ENCODE results near the gene MSL1. TPM values are rescaled to one million over a fixed set of nuclear protein-coding genes. Genes with fewer than 3 reads are reported as not detected.
"Not testable (repeated sequence)": the region's sequence is repeated elsewhere in the genome, so short reads cannot be mapped to it uniquely, and the experiment has no call there.

Gene MSL1
- total and polyA plus RNA-seq, 8 donors, result 29.3 to 322 (median 68.4) TPM

DNA sequence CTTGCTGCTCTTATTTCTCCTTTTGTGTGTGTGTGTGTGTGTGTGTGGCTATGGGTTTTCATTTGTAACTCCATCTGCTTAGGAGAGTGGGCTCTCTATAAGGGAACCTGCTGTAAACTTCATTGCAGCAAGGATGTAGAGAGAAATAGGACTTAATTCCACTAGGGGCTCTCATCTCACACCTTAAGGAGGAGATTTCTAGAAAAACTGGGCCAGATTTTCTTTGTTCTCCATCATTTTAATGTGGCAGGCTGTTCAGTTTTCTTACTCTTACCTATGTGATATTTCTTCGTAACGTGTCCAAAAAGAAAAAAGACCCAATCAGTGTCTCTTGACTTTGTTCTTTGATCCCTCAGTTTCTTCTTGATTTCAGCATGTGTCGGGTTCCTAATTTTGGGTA is 14.0 kb downstream of the MSL1 start:
- peak overlapping the region in 4 of 5 donors; percentile 25 to 61 (median 40) for H3K27ac ChIP-seq
- DNase-seq, result no peak
- H3K4me3 ChIP-seq, result no peak overlapping the region
- no peaks in the 10 kb centered on the region for H3K9me3 ChIP-seq
- WGBS, 5 donors, result 88 to 98% (median 91%) methylated on average over 3 of the region's 3 CpGs
- intact Hi-C loops (cut with DNase I; ENCODE audit: low total_unique reads), result no loop called here
- peaks cover 35 to 70% (median 66%) of the 10 kb centered on the region in 4 donors for H3K36me3 ChIP-seq
- no peaks in the 10 kb centered on the region for H3K27me3 ChIP-seq
- H3K4me1 ChIP-seq, result peaks cover 12 to 75% (median 27%) of the 10 kb centered on the region in 4 donors
- TF ChIP-seq POLR2A (IDR thresholded peaks at IDR 0.05), result no peak
- no peak for TF ChIP-seq EP300 (IDR thresholded peaks at IDR 0.05)
- TF ChIP-seq, protein P1, sequence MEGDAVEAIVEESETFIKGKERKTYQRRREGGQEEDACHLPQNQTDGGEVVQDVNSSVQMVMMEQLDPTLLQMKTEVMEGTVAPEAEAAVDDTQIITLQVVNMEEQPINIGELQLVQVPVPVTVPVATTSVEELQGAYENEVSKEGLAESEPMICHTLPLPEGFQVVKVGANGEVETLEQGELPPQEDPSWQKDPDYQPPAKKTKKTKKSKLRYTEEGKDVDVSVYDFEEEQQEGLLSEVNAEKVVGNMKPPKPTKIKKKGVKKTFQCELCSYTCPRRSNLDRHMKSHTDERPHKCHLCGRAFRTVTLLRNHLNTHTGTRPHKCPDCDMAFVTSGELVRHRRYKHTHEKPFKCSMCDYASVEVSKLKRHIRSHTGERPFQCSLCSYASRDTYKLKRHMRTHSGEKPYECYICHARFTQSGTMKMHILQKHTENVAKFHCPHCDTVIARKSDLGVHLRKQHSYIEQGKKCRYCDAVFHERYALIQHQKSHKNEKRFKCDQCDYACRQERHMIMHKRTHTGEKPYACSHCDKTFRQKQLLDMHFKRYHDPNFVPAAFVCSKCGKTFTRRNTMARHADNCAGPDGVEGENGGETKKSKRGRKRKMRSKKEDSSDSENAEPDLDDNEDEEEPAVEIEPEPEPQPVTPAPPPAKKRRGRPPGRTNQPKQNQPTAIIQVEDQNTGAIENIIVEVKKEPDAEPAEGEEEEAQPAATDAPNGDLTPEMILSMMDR (IDR thresholded peaks at IDR 0.05), result no peak
- TF ChIP-seq POLR2AphosphoS5 (IDR thresholded peaks at IDR 0.05), result no peak

DNA sequence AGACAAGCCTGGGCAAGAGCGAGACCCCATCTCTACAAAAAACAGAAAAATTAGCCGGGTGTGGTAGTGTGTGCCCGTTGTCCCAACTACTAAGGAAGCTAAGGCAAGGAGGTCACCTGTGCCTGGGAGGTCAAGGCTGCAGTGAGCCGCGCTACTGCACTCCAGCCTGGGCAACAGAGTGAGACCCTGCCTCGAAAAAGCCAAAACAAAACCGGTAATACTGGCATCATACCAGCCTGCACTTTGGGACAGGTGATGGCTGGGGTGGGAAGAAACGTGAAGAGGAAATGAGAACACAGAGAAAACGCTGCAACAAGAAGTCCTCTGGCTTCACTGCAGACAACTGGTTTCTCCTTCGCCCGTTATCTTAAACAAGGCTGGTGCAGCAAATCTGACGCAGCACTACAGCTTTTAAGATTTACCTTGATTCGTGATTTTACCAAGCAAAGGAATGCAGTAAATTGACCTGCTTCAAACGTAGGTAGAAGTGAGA is 17.8 kb downstream of the MSL1 start:
- H3K27ac ChIP-seq, result peak overlapping the region; percentile 97 to 99 (median 99)
- H3K4me1 ChIP-seq, result peaks cover 20 to 66% (median 33%) of the 10 kb centered on the region in 4 donors
- H3K9me3 ChIP-seq, result no peaks in the 10 kb centered on the region
- TF ChIP-seq POLR2AphosphoS5 (IDR thresholded peaks at IDR 0.05) (no peak), EP300 (IDR thresholded peaks at IDR 0.05) (no peak), POLR2A (IDR thresholded peaks at IDR 0.05) (no peak)
- TF ChIP-seq, protein P1 (IDR thresholded peaks at IDR 0.05), result no peak
- no peak for DNase-seq
- H3K36me3 ChIP-seq, result peaks cover 26 to 62% (median 57%) of the 10 kb centered on the region in 4 donors
- 8 to 12% (median 11%) methylated on average over 14 of the region's 14 CpGs for WGBS, 5 donors
- H3K27me3 ChIP-seq, result no peaks in the 10 kb centered on the region
- H3K4me3 ChIP-seq, result peak overlapping the region; percentile 55 to 87 (median 74)
- intact Hi-C loops (cut with DNase I; ENCODE audit: low total_unique reads), result no loop called here

DNA sequence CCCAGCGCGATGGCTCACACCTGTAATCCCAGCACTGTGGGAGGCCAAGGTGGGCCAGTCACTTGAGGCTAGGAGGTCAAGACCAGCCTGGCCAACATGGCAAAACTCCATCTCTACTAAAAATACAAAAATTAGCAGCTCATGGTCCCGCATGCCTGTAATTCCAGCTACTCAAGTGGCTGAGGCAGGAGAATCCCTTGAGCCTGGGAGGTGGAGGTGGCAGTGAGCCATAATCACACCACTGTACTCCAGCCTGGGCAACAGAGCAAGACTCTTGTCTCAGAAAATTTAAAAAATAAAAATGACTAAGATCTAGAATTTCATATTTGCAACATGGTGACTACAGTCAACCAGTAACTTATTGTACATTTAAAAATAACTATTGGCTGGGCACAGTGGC is 21.4 kb downstream of the MSL1 start:
- Histone ChIP-seq H3K4me1 (peaks cover 20 to 68% (median 38%) of the 10 kb centered on the region in 4 donors), H3K36me3 (peaks cover 25 to 62% (median 59%) of the 10 kb centered on the region in 4 donors)
- DNase-seq; H3K27ac ChIP-seq; intact Hi-C loops (cut with DNase I; ENCODE audit: low total_unique reads); H3K4me3 ChIP-seq; H3K9me3 ChIP-seq; H3K27me3 ChIP-seq: not testable (repeated sequence)
- WGBS, 5 donors, result 83 to 94% (median 93%) methylated on average over 3 of the region's 3 CpGs

DNA sequence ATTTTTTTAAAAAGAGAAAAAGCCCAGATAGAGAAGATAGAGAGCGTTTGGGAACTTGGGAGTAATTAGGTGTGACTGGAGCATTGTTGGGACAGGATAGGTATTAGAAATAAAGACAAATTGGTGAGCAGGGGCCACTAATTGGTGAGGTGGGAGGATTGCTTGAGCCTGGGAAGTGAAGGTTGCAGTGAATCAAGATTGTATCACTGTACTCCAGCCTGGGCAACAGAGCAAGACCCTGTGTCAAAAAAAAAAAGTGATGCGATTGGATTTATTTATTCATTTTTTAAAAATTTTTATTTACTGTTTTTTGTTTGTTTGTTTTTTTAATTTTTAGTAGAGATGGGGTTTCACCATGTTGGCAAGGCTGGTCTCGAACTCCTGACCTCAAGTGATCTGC is 23.7 kb downstream of the MSL1 start:
- peaks cover 8 to 58% (median 30%) of the 10 kb centered on the region in 4 donors for H3K4me1 ChIP-seq
- no peak for DNase-seq
- WGBS, 5 donors, result 92 to 96% (median 95%) methylated on average over 3 of the region's 3 CpGs
- no peak overlapping the region for H3K4me3 ChIP-seq
- intact Hi-C loops (cut with DNase I; ENCODE audit: low total_unique reads), result no loop called here
- H3K9me3 ChIP-seq, result no peaks in the 10 kb centered on the region
- H3K27ac ChIP-seq, result no peak overlapping the region
- no peaks in the 10 kb centered on the region for H3K27me3 ChIP-seq
- H3K36me3 ChIP-seq, result peaks cover 34 to 85% (median 82%) of the 10 kb centered on the region in 4 donors
- TF ChIP-seq, protein P1 (IDR thresholded peaks at IDR 0.05), result no peak
- TF ChIP-seq POLR2AphosphoS5 (IDR thresholded peaks at IDR 0.05) (no peak), EP300 (IDR thresholded peaks at IDR 0.05) (no peak), POLR2A (IDR thresholded peaks at IDR 0.05) (no peak)

DNA sequence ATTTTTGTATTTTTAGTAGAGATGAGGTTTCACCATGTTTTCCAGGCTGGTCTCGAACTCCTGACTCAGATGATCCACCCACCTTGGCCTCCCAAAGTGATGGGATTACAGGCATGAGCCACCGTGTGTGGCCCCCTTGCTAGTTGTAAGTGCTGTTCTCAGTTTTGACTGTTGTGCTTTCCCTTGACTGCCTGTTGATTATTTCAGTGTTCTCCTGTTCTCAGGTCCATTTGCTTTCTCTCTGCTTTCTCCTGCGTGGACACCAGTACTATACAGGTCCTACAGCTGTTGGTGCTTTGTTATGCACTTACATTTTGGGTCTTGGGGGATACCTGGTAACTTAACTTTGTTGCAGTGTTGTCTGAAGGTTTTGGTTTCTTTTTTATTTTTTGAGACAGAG is 26.8 kb downstream of the MSL1 start:
- H3K4me1 ChIP-seq, result peaks cover 0 to 62% (median 25%) of the 10 kb centered on the region in 4 donors
- 81 to 93% (median 85%) methylated on average over 3 of the region's 3 CpGs for WGBS, 5 donors

More for the DNA sequence above, 26.8 kb downstream of the MSL1 start:
- no peaks in the 10 kb centered on the region for H3K9me3 ChIP-seq
- H3K27ac ChIP-seq, result no peak overlapping the region
- peaks cover 19 to 96% (median 94%) of the 10 kb centered on the region in 4 donors for H3K36me3 ChIP-seq
- no peaks in the 10 kb centered on the region for H3K27me3 ChIP-seq
- no peak overlapping the region for H3K4me3 ChIP-seq
- TF ChIP-seq POLR2A (IDR thresholded peaks at IDR 0.05), result no peak
- TF ChIP-seq POLR2AphosphoS5 (IDR thresholded peaks at IDR 0.05), result no peak
- TF ChIP-seq, protein P1 (IDR thresholded peaks at IDR 0.05), result no peak
- TF ChIP-seq EP300 (IDR thresholded peaks at IDR 0.05), result no peak
- no peak for DNase-seq
- intact Hi-C loops (cut with DNase I; ENCODE audit: low total_unique reads), result no loop called here
